H1 (cell line): ENCODE results near the gene ZNF446. TPM values are rescaled to one million over a fixed set of nuclear protein-coding genes. Genes with fewer than 3 reads are reported as not detected.

Experiments used
- CTCF ChIA-PET: fragments of 300-600 bp; sonication (Branson Sonifier 250); formaldehyde crosslinking; loops from one replicate; lab custom pipeline; 2021; ENCODE audit not compliant: partially characterized antibody; lab: Charles Lee
- POLR2A ChIA-PET: fragments of 300-600 bp; sonication (Branson Sonifier 250); formaldehyde crosslinking; loops from one replicate; lab custom pipeline; 2021; ENCODE audit warnings: inconsistent platforms; ENCODE audit not compliant: partially characterized antibody; lab: Charles Lee
- DNase-seq, 2 experiments: peaks; one replicate each; pipeline versions ENCODE4 v3.0.0 to v3.0.0-alpha.2; 2010 to 2022; ENCODE audit warnings: low spot score in 2 of 2, low read depth in 1 of 2, mixed read lengths in 1 of 2
- FAIRE-seq: peaks from 2 replicates; lab custom pipeline; 2011; peaks lifted over from hg19 to GRCh38; lab: Jason Lieb, UNC
- H2AFZ ChIP-seq: 2 replicates; pipeline ENCODE4 v1.8.1; 2012; ENCODE audit warnings: low read length, inconsistent platforms
- H2AK5ac ChIP-seq: 2 replicates; pipeline ENCODE4 v1.6.1; 2013; ENCODE audit warnings: low read depth, low read length
- H2BK120ac ChIP-seq: replicated peaks from 2 replicates; pipeline ENCODE3; 2013; ENCODE audit warnings: low read depth, low read length, inconsistent platforms
- H2BK12ac ChIP-seq: 2 replicates; pipeline ENCODE4 v1.6.1; 2013; ENCODE audit warnings: low read depth, low read length
- H2BK15ac ChIP-seq: 2 replicates; pipeline ENCODE4 v1.6.1; 2013; ENCODE audit warnings: low read length
- H2BK20ac ChIP-seq: 2 replicates; pipeline ENCODE4 v1.6.1; 2013; ENCODE audit warnings: low read length
- H2BK5ac ChIP-seq: 2 replicates; pipeline ENCODE4 v1.6.1; 2013; ENCODE audit warnings: low read depth, low read length
- H3K14ac ChIP-seq: 2 replicates; pipeline ENCODE4 v1.6.1; 2013; ENCODE audit warnings: inconsistent platforms; ENCODE audit not compliant: insufficient read length
- H3K18ac ChIP-seq: 2 replicates; pipeline ENCODE4 v1.6.1; 2013; ENCODE audit warnings: low read length; ENCODE audit errors: extremely low read depth
- H3K23ac ChIP-seq: 2 replicates; pipeline ENCODE4 v1.6.1; 2013; ENCODE audit warnings: inconsistent platforms; ENCODE audit not compliant: insufficient read length
- H3K23me2 ChIP-seq: 2 replicates; pipeline ENCODE4 v1.6.1; 2013; ENCODE audit warnings: low read depth, low read length
- H3K27ac ChIP-seq: 2 replicates; pipeline ENCODE4 v1.6.1; 2011; ENCODE audit warnings: low read depth, low read length, inconsistent platforms
- H3K27me3 ChIP-seq, 4 experiments: replicated peaks in 1 of 4; 1 replicate in 1 of 4; 2 replicates in 3 of 4; pipeline versions ENCODE4 v1.6.1 to v1.8.1; 2011 to 2013; ENCODE audit warnings: low read length in 3 of 4, mild to moderate bottlenecking in 3 of 4, inconsistent platforms in 2 of 4, mixed read lengths in 2 of 4, moderate library complexity in 1 of 4; ENCODE audit not compliant: control insufficient read depth in 3 of 4, insufficient read depth in 3 of 4; ENCODE audit errors: extremely low read depth in 1 of 4
- H3K36me3 ChIP-seq, 4 experiments: 2 replicates each; pipeline versions ENCODE4 v1.6.1 to v1.8.1; 2011 to 2013; ENCODE audit warnings: mild to moderate bottlenecking in 4 of 4, low read length in 3 of 4, moderate library complexity in 2 of 4, control low read depth in 1 of 4, inconsistent platforms in 1 of 4; ENCODE audit not compliant: insufficient read depth in 4 of 4, control insufficient read depth in 2 of 4
- H3K4ac ChIP-seq: replicated peaks from 2 replicates; pipeline ENCODE3; 2013; ENCODE audit warnings: low read length, low read depth, mixed read lengths, inconsistent platforms; ENCODE audit not compliant: insufficient read length
- H3K4me1 ChIP-seq, 4 experiments: replicated peaks in 1 of 4; 1 replicate in 1 of 4; 2 replicates in 3 of 4; pipeline versions ENCODE4 v1.6.1 to v1.8.1; 2011 to 2013; ENCODE audit warnings: low read length in 3 of 4, inconsistent platforms in 2 of 4, mixed read lengths in 1 of 4; ENCODE audit not compliant: insufficient read depth in 4 of 4, control insufficient read depth in 3 of 4
- H3K4me2 ChIP-seq, 2 experiments: 2 replicates each; pipeline versions ENCODE4 v1.6.1 to v1.8.1; 2011 to 2013; ENCODE audit warnings: low read depth in 2 of 2, low read length in 2 of 2, control low read depth in 1 of 2, inconsistent platforms in 1 of 2, mild to moderate bottlenecking in 1 of 2; ENCODE audit not compliant: insufficient read depth in 1 of 2
- H3K4me3 ChIP-seq, 4 experiments: fragments of 200-600, 300-600 bp in 1 of 4; sonication (generic), shearing (Covaris generic), sonication (Bioruptor Twin) in 1 of 4; 2 replicates each; pipeline versions ENCODE4 v1.5.1 to v1.8.1; 2011 to 2016; ENCODE audit warnings: low read length in 4 of 4, low read depth in 3 of 4, control low read depth in 2 of 4, inconsistent platforms in 2 of 4, mild to moderate bottlenecking in 2 of 4, mixed read lengths in 1 of 4, moderate library complexity in 1 of 4; ENCODE audit not compliant: insufficient read depth in 2 of 4; ENCODE audit errors: extremely low read depth in 1 of 4
- H3K56ac ChIP-seq: replicated peaks from 2 replicates; pipeline ENCODE3; 2013; ENCODE audit warnings: low read depth, mild to moderate bottlenecking, mixed read lengths, low read length, inconsistent platforms; ENCODE audit not compliant: insufficient read length
- H3K79me1 ChIP-seq: 2 replicates; pipeline ENCODE4 v1.6.1; 2013; ENCODE audit warnings: low read depth, low read length, control low read depth
- H3K79me2 ChIP-seq, 2 experiments: 2 replicates each; pipeline versions ENCODE4 v1.6.1 to v1.8.1; 2012 to 2013; ENCODE audit warnings: low read length in 2 of 2, mild to moderate bottlenecking in 2 of 2, inconsistent platforms in 1 of 2; ENCODE audit not compliant: insufficient read depth in 2 of 2, control insufficient read depth in 1 of 2
- H3K9ac ChIP-seq, 4 experiments: replicated peaks in 1 of 4; 1 replicate in 1 of 4; 2 replicates in 3 of 4; pipeline versions ENCODE4 v1.6.1 to v1.8.1; 2011 to 2013; ENCODE audit warnings: low read depth in 3 of 4, low read length in 3 of 4, control low read depth in 2 of 4, mild to moderate bottlenecking in 2 of 4, moderate library complexity in 2 of 4, inconsistent platforms in 1 of 4; ENCODE audit errors: extremely low read depth in 1 of 4
- H3K9me3 ChIP-seq, 2 experiments: 2 replicates each; pipeline versions ENCODE4 v1.6.1 to v1.8.1; 2012 to 2013; ENCODE audit warnings: mild to moderate bottlenecking in 2 of 2, moderate library complexity in 2 of 2, control low read depth in 1 of 2, inconsistent platforms in 1 of 2, low read depth in 1 of 2, low read length in 1 of 2, mixed read lengths in 1 of 2; ENCODE audit not compliant: insufficient read depth in 2 of 2
- H4K20me1 ChIP-seq, 2 experiments: replicated peaks in 1 of 2; 2 replicates each; pipeline versions ENCODE3 to v1.8.1; 2011 to 2013; ENCODE audit warnings: inconsistent platforms in 2 of 2, low read length in 2 of 2, mild to moderate bottlenecking in 1 of 2; ENCODE audit not compliant: insufficient read depth in 2 of 2, control insufficient read depth in 1 of 2
- H4K5ac ChIP-seq: 2 replicates; pipeline ENCODE4 v1.6.1; 2013; ENCODE audit warnings: low read length, low read depth, mixed read lengths, inconsistent platforms; ENCODE audit not compliant: insufficient read length
- H4K8ac ChIP-seq: 2 replicates; pipeline ENCODE4 v1.8.0; 2013; ENCODE audit warnings: mild to moderate bottlenecking, moderate library complexity, low read length, inconsistent platforms; ENCODE audit not compliant: insufficient read depth; ENCODE audit errors: extremely low read depth
- H4K91ac ChIP-seq: replicated peaks from 2 replicates; pipeline ENCODE3; 2013; ENCODE audit warnings: low read length, mixed read lengths, inconsistent platforms; ENCODE audit not compliant: insufficient read length
- ASH2L ChIP-seq: fragments of 200-600, 300-600 bp; sonication (generic); IDR thresholded peaks from one replicate; pipeline ENCODE4 v1.7.1; 2017; ENCODE audit warnings: low read length
- ATF3 ChIP-seq: IDR thresholded peaks from 2 replicates; pipeline ENCODE4 v1.6.1; 2011; ENCODE audit warnings: low read depth, mild to moderate bottlenecking, low read length; ENCODE audit not compliant: insufficient read depth
- BACH1 ChIP-seq: IDR thresholded peaks from 2 replicates; pipeline ENCODE4 v1.6.1; 2012; ENCODE audit warnings: low read length, improper control_type of control experiment
- BRCA1 ChIP-seq: IDR thresholded peaks from 2 replicates; pipeline ENCODE4 v1.6.1; 2012; ENCODE audit warnings: low read depth, low read length, improper control_type of control experiment
- CHD2 ChIP-seq: IDR thresholded peaks from 2 replicates; pipeline ENCODE4 v1.6.1; 2012; ENCODE audit warnings: low read length, improper control_type of control experiment
- CREB1 ChIP-seq: IDR thresholded peaks from 2 replicates; pipeline ENCODE4 v1.6.1; 2012; ENCODE audit warnings: inconsistent platforms
- MAFK ChIP-seq: IDR thresholded peaks from 2 replicates; pipeline ENCODE4 v1.6.1; 2012; ENCODE audit warnings: low read depth, mild to moderate bottlenecking, improper control_type of control experiment, low read length
- NANOG ChIP-seq: IDR thresholded peaks from 2 replicates; pipeline ENCODE4 v1.6.1; 2011; ENCODE audit warnings: low read length, low read depth, mild to moderate bottlenecking, inconsistent platforms; ENCODE audit not compliant: insufficient read depth, poor library complexity, severe bottlenecking
- PHF8 ChIP-seq: fragments of 200-600 bp; sonication (generic); conservative IDR thresholded peaks from 2 replicates; pipeline ENCODE4 v1.7.1; 2012; ENCODE audit warnings: low read depth, mild to moderate bottlenecking, inconsistent platforms, low read length, moderate library complexity
- POLR2A ChIP-seq, 2 experiments: IDR thresholded peaks; 1 replicate in 1 of 2; 2 replicates in 1 of 2; pipeline ENCODE4 v1.6.1; 2011; ENCODE audit warnings: low read depth in 2 of 2, low read length in 2 of 2, mild to moderate bottlenecking in 2 of 2; ENCODE audit errors: control extremely low read depth in 1 of 2
- POU5F1 ChIP-seq: IDR thresholded peaks from 2 replicates; pipeline ENCODE4 v1.6.1; 2011; ENCODE audit warnings: low read depth, mild to moderate bottlenecking, low read length, moderate library complexity
- RFX5 ChIP-seq: IDR thresholded peaks from 2 replicates; pipeline ENCODE4 v1.6.1; 2011; ENCODE audit warnings: low read depth, low read length, improper control_type of control experiment, borderline replicate concordance
- ZNF274 ChIP-seq: IDR thresholded peaks from 2 replicates; pipeline ENCODE4 v1.7.0; 2012; ENCODE audit warnings: low read length, borderline replicate concordance; ENCODE audit errors: extremely low read depth
- WGBS, 2 experiments: shearing (Covaris generic) in 1 of 2; methylation state at CpG; one replicate each; pipeline versions ENCODE4 v1.1.6 to v1.1.7; 2013 to 2015; ENCODE audit warnings: low lambda C conversion rate in 2 of 2, mixed read lengths in 2 of 2, inconsistent platforms in 1 of 2, low coverage in 1 of 2, missing lambda C conversion rate in 1 of 2; ENCODE audit not compliant: insufficient replicate concordance in 2 of 2, insufficient coverage in 1 of 2, insufficient read length in 1 of 2; ENCODE audit errors: extremely low coverage in 1 of 2, missing lambda C conversion rate in 1 of 2; 5-methylcytosine and 5-hydroxymethylcytosine counted together
- polyA plus RNA-seq, 7 experiments: library from polyadenylated mRNA; depleted of rRNA in 3 of 7; stranded (reverse) in 5 of 7; unstranded in 2 of 7; fragments of >200 nt in 5 of 7; fragments of 200-250 nt in 2 of 7; gene quantifications; 1 replicate in 5 of 7; 2 replicates in 1 of 7; 4 replicates in 1 of 7; pipeline versions ENCODE4 v1.2.1 to v1.2.3, GENCODE V29; 2011 to 2013; ENCODE audit warnings: missing spikeins in 2 of 7, mixed read lengths in 2 of 7
- total RNA-seq: library from RNA; stranded (reverse); fragmentation: NEBNext Ultra II Directional; extraction: Animal tissue kit (Norgen Biotek cat#: 25700); gene quantifications from 2 replicates; pipeline ENCODE4 v1.2.1, GENCODE V29; 2021

The ZNF446 gene
- total and polyA plus RNA-seq, 2 of the 8 experiments (the other 6 are each of a cell fraction or from before 2014, with no cell fraction given) = 4.1 to 5.5 TPM

- Histone ChIP-seq H2AK5ac (no peak overlapping the region), H2BK20ac (no peak overlapping the region), H3K23ac (no peak overlapping the region), H3K27ac (no peak overlapping the region), H4K20me1 (peaks cover 4 to 6% of the 10 kb centered on the region in 2 experiments), H3K9ac (peak overlapping the region in 1 of 4 experiments; percentile 16; a peak in 4 of 7 replicates), H3K79me1 (no peaks in the 10 kb centered on the region), H3K14ac (no peak overlapping the region), H3K9me3 (no peaks in the 10 kb centered on the region), H3K27me3 (peaks cover 0 to 3% (median 0%) of the 10 kb centered on the region in 4 experiments; a peak in 3 of 7 replicates), H3K4me3 (peak overlapping the region; percentile 42 to 76 (median 70)), H4K8ac (no peak overlapping the region), H2BK15ac (no peak overlapping the region), H3K36me3 (peaks cover 2 to 7% (median 4%) of the 10 kb centered on the region in 4 experiments; a peak in 5 of 8 replicates), H3K23me2 (peaks cover 14% of the 10 kb centered on the region), H3K4me1 (peaks cover 0 to 6% (median 5%) of the 10 kb centered on the region in 4 experiments; a peak in 6 of 7 replicates), H4K91ac (no peak overlapping the region), H3K4me2 (peak overlapping the region; percentile 88 to 94), H3K79me2 (no peaks in the 10 kb centered on the region), H2AFZ (peak overlapping the region; percentile 48; the same call in 1 of the 2 replicates), H4K5ac (no peak overlapping the region), H3K4ac (no peak overlapping the region), H2BK12ac (no peak overlapping the region), H3K56ac (no peak overlapping the region), H2BK120ac (no peak overlapping the region), H2BK5ac (no peak overlapping the region), H3K18ac (no peak overlapping the region; the same call in 1 of the 2 replicates)
- FAIRE-seq (no peak), DNase-seq (no peak)
- POLR2A ChIA-PET = interaction anchor here (0.6 to 1.9 kb wide), 7 partner anchors 9 to 243 kb away, joined by 3 to 10 read pairs (median 4); partner anchors contain the start of genes ZNF324, ZNF324B and ZSCAN22
- CTCF ChIA-PET = interaction anchor here (0.7 to 1.3 kb wide), 3 partner anchors 25 to 48 kb away, joined by 3 to 4 read pairs (median 3); no protein-coding TSS in a partner anchor
- WGBS, 2 experiments = 26% methylated on average over 25 of the region's 27 CpGs; no CpG with 5 or more reads in 1 of the 2 experiments
- TF ChIP-seq CREB1 (no peak), NANOG (no peak), POLR2A (IDR thresholded peaks at IDR 0.05; ENCODE audit: control extremely low read depth in 1 of 2, low read depth in 2 of 2, low read length in 2 of 2) (no peak), MAFK (no peak), BRCA1 (no peak), CHD2 (no peak), ATF3 (no peak), RFX5 (no peak), PHF8 (no peak), ZNF274 (no peak), BACH1 (no peak), POU5F1 (no peak), ASH2L (no peak)
Measured at GRCh38 chr19:58474997-58475713, 997 bp upstream of the ZNF446 start.
